Neural progenitor cell (in vitro differentiated cells): ENCODE data around the gene HTR3A. TPM values are rescaled to one million over a fixed set of nuclear protein-coding genes. Genes with fewer than 3 reads are reported as not detected.
A peak's percentile ranks its signal among the peaks of the same experiment; 100 is the strongest.

Source experiments
- DNase-seq: peaks from one replicate; pipeline ENCODE4 v3.0.0-alpha.2; 2016; ENCODE audit warnings: low spot score
- H2AFZ ChIP-seq: fragments of 200-600 bp; sonication (generic); replicated peaks from 2 replicates; pipeline ENCODE4 v1.6.1; 2016; ENCODE audit warnings: antibody characterized with exemption
- H3F3A ChIP-seq: fragments of 200-600 bp; sonication (generic); 2 replicates; pipeline ENCODE4 v1.6.1; 2016; ENCODE audit warnings: antibody characterized with exemption, low read depth
- H3K27ac ChIP-seq: fragments of 200-600 bp; sonication (generic); 2 replicates; pipeline ENCODE4 v1.5.1; 2016; ENCODE audit warnings: mild to moderate bottlenecking
- H3K27me3 ChIP-seq: fragments of 200-600 bp; sonication (generic); 2 replicates; pipeline ENCODE4 v1.6.1; 2016; ENCODE audit warnings: mild to moderate bottlenecking, moderate library complexity
- H3K36me3 ChIP-seq: fragments of 200-600 bp; sonication (generic); 2 replicates; pipeline ENCODE4 v1.5.1; 2016
- H3K4me1 ChIP-seq: fragments of 200-600 bp; sonication (generic); 2 replicates; pipeline ENCODE4 v1.6.1; 2016; ENCODE audit warnings: mixed run types
- H3K4me2 ChIP-seq: fragments of 200-600 bp; sonication (generic); 2 replicates; pipeline ENCODE4 v1.6.1; 2016
- H3K4me3 ChIP-seq: fragments of 200-600 bp; sonication (generic); 2 replicates; pipeline ENCODE4 v1.5.1; 2016
- H3K79me2 ChIP-seq: fragments of 200-600 bp; sonication (generic); 2 replicates; pipeline ENCODE4 v1.6.1; 2016; ENCODE audit warnings: low read depth
- H3K9ac ChIP-seq: fragments of 200-600 bp; sonication (generic); 2 replicates; pipeline ENCODE4 v1.6.1; 2016
- H3K9me3 ChIP-seq: fragments of 200-600 bp; sonication (generic); 2 replicates; pipeline ENCODE4 v1.5.1; 2016; ENCODE audit warnings: low read depth
- H4K20me1 ChIP-seq: fragments of 200-600 bp; sonication (generic); 2 replicates; pipeline ENCODE4 v1.6.1; 2016; ENCODE audit warnings: low read depth
- H3K27ac Mint-ChIP-seq: 3 replicates; pipeline ENCODE4 v1.8.0; 2021; ENCODE audit warnings: mixed read lengths
- H3K27me3 Mint-ChIP-seq: 2 replicates; pipeline ENCODE4 v1.8.0; 2022; ENCODE audit warnings: low read depth, mild to moderate bottlenecking, inconsistent platforms, moderate library complexity, mixed read lengths; ENCODE audit not compliant: insufficient read depth
- H3K36me3 Mint-ChIP-seq: 3 replicates; pipeline ENCODE4 v1.8.0; 2021; ENCODE audit warnings: mixed read lengths
- H3K4me1 Mint-ChIP-seq: 3 replicates; pipeline ENCODE4 v1.8.0; 2021; ENCODE audit warnings: mixed read lengths
- H3K4me3 Mint-ChIP-seq: 3 replicates; pipeline ENCODE4 v1.8.0; 2021; ENCODE audit warnings: mild to moderate bottlenecking, moderate library complexity, mixed read lengths
- H3K9me3 Mint-ChIP-seq: 3 replicates; pipeline ENCODE4 v1.8.0; 2020; ENCODE audit warnings: mixed read lengths
- EZH2 ChIP-seq: fragments of 200-600 bp; sonication (generic); IDR thresholded peaks from 2 replicates; pipeline ENCODE4 v1.6.1; 2017; ENCODE audit warnings: antibody characterized with exemption, mild to moderate bottlenecking, moderate library complexity
- EZH2phosphoT487 ChIP-seq: fragments of 200-600 bp; sonication (generic); IDR thresholded peaks from 2 replicates; pipeline ENCODE4 v1.6.1; 2017; ENCODE audit warnings: antibody characterized with exemption
- total RNA-seq: library from RNA; depleted of rRNA; stranded (reverse); fragments of >200 nt; gene quantifications from 2 replicates; pipeline ENCODE4 v1.2.3, GENCODE V29; 2015; ENCODE audit warnings: low replicate concordance
- TF ChIP-seq, protein P1 (sequence below): fragments of 200-600 bp; sonication (generic); IDR thresholded peaks from 2 replicates; pipeline ENCODE4 v1.5.1; 2017; ENCODE audit warnings: antibody characterized with exemption, mild to moderate bottlenecking

Gene HTR3A
- total RNA-seq, 1 donor from 2014 or later: not detected

DNA sequence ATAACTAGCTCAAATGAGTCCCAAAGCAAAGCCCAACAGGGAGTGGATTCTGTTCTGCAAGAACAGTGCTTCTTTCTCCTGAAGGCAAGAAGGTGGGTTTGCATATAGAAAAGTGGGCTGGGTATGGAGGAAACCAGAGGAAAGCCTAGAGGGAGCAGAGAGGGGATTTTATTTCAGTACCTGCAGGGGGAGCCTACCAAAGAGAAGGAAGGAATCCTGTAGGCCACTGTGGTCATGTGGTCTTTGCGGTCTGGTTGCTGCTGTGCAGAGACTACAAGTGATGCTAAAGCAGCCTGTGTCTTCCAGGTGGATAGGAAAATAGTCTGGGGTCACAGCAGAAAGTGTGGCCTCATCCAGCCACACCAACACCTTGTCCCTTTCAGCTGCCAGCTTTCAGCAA lies 51.4 kb downstream of the HTR3A start:
- peak; percentile 66 for DNase-seq
- H3K27ac Mint-ChIP-seq: no peak overlapping the region
- H3K9me3 Mint-ChIP-seq: peaks cover 7% of the 10 kb centered on the region
- H3K27me3 ChIP-seq: no peaks in the 10 kb centered on the region
- H3K27me3 Mint-ChIP-seq: peaks cover 5% of the 10 kb centered on the region
- no peaks in the 10 kb centered on the region for H3K79me2 ChIP-seq
- H3K4me1 Mint-ChIP-seq: peaks cover 5% of the 10 kb centered on the region
- no peaks in the 10 kb centered on the region for H3K9me3 ChIP-seq
- no peaks in the 10 kb centered on the region for H3K36me3 Mint-ChIP-seq
- H2AFZ ChIP-seq: peak overlapping the region; percentile 30
- H3K36me3 ChIP-seq: no peaks in the 10 kb centered on the region
- H3F3A ChIP-seq: no peaks in the 10 kb centered on the region
- no peak overlapping the region for H3K4me3 Mint-ChIP-seq
- no peak overlapping the region for H3K9ac ChIP-seq
- no peaks in the 10 kb centered on the region for H3K4me1 ChIP-seq
- no peak overlapping the region for H3K4me3 ChIP-seq
- H3K27ac ChIP-seq: no peak overlapping the region
- no peak for TF ChIP-seq EZH2phosphoT487
- TF ChIP-seq, protein P1, sequence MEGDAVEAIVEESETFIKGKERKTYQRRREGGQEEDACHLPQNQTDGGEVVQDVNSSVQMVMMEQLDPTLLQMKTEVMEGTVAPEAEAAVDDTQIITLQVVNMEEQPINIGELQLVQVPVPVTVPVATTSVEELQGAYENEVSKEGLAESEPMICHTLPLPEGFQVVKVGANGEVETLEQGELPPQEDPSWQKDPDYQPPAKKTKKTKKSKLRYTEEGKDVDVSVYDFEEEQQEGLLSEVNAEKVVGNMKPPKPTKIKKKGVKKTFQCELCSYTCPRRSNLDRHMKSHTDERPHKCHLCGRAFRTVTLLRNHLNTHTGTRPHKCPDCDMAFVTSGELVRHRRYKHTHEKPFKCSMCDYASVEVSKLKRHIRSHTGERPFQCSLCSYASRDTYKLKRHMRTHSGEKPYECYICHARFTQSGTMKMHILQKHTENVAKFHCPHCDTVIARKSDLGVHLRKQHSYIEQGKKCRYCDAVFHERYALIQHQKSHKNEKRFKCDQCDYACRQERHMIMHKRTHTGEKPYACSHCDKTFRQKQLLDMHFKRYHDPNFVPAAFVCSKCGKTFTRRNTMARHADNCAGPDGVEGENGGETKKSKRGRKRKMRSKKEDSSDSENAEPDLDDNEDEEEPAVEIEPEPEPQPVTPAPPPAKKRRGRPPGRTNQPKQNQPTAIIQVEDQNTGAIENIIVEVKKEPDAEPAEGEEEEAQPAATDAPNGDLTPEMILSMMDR: peak; percentile 48
- TF ChIP-seq EZH2: no peak
- H3K4me2 ChIP-seq: no peak overlapping the region
- no peaks in the 10 kb centered on the region for H4K20me1 ChIP-seq

DNA sequence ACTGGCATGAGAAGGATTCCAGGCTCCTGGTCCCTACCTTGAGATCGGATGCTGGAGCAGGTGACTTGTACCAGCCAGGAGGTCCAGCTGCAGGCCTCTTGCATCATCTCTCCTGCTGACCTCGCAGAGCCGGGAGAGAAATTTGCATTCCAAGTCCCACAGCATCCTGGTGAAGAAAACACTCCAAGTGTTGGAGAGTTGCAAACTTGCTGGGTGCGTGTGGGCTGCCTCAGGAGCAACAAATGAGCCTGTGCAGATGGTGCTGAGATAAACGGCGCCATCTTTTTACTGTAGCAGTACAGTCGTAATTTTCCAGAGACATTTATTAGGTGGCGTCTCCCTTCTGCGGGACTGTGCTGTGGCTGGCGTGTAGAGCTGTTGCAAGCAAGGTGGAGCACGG lies 52.5 kb downstream of the HTR3A start:
- Histone ChIP-seq H3K9me3 (no peaks in the 10 kb centered on the region), H3K4me2 (no peak overlapping the region), H3F3A (no peaks in the 10 kb centered on the region), H3K4me1 (no peaks in the 10 kb centered on the region), H2AFZ (no peak overlapping the region), H3K27ac (no peak overlapping the region), H3K27me3 (no peaks in the 10 kb centered on the region), H3K79me2 (no peaks in the 10 kb centered on the region), H3K36me3 (no peaks in the 10 kb centered on the region), H4K20me1 (no peaks in the 10 kb centered on the region), H3K4me3 (no peak overlapping the region), H3K9ac (no peak overlapping the region)
- Mint-ChIP-seq H3K27me3 (peaks cover 7% of the 10 kb centered on the region), H3K4me3 (no peak overlapping the region), H3K9me3 (peaks cover 7% of the 10 kb centered on the region), H3K27ac (no peak overlapping the region), H3K4me1 (peaks cover 5% of the 10 kb centered on the region), H3K36me3 (no peaks in the 10 kb centered on the region)
- no peak for DNase-seq
- TF ChIP-seq EZH2 (no peak), EZH2phosphoT487 (no peak)
- TF ChIP-seq, protein P1: no peak

DNA sequence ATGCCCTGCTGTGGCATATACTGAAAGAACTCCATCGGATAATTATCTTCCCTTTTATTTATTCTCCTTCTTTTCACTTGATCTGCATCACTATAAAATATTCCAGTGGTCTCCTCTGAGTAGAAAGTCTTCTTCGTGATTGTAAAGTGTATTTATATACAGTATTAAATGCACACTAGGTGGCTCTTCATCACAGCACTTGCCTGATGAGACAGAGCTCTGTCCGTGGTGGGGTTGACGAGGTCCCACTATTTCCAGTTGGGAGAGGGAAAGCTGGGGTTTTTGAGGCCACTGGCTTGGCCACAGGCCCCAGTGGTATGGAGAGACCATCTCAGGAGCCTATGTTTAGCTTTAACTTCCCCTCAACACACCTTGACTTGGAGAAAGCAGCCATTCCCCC lies 53.0 kb downstream of the HTR3A start:
- H3K9me3 Mint-ChIP-seq: peaks cover 7% of the 10 kb centered on the region
- Histone ChIP-seq H3K4me2 (no peak overlapping the region), H3K9ac (no peak overlapping the region), H4K20me1 (no peaks in the 10 kb centered on the region), H2AFZ (no peak overlapping the region), H3K79me2 (no peaks in the 10 kb centered on the region), H3K36me3 (no peaks in the 10 kb centered on the region), H3K27ac (no peak overlapping the region), H3K9me3 (no peaks in the 10 kb centered on the region), H3K27me3 (no peaks in the 10 kb centered on the region), H3K4me3 (no peak overlapping the region), H3K4me1 (no peaks in the 10 kb centered on the region), H3F3A (no peaks in the 10 kb centered on the region)
- peaks cover 5% of the 10 kb centered on the region for H3K4me1 Mint-ChIP-seq
- H3K36me3 Mint-ChIP-seq: no peaks in the 10 kb centered on the region
- H3K4me3 Mint-ChIP-seq: no peak overlapping the region
- H3K27ac Mint-ChIP-seq: no peak overlapping the region
- DNase-seq: no peak
- no peak for TF ChIP-seq EZH2
- no peak for TF ChIP-seq EZH2phosphoT487
- TF ChIP-seq, protein P1: no peak
- peaks cover 7% of the 10 kb centered on the region for H3K27me3 Mint-ChIP-seq
